HCT116 (cell line): Measurements from ENCODE around the gene CCDC71. TPM values are rescaled to one million over a fixed set of nuclear protein-coding genes. Genes with fewer than 3 reads are reported as not detected.

Source experiments
- ATAC-seq: fragments of 200-7000 bp; cut with Tn5 transposase; 2 replicates; pipeline ENCODE4 v1.9.1; 2020; ENCODE audit warnings: mild to moderate bottlenecking, moderate library complexity
- BruUV-seq: library from RNA; stranded (reverse); fragments of 400-500 nt; replicated peaks from 2 replicates; lab custom pipeline; 2021; lab: Mats Ljungman, UMichigan
- CTCF ChIA-PET: fragments of 300-600 bp; sonication (Branson Sonifier 250); formaldehyde crosslinking; loops from one replicate; lab custom pipeline; 2021; ENCODE audit warnings: antibody characterized with exemption; lab: Charles Lee
- POLR2A ChIA-PET: fragments of 300-600, 350-600 bp; sonication (Branson Sonifier 250); formaldehyde crosslinking; loops from one replicate; lab custom pipeline; 2021; ENCODE audit warnings: antibody characterized with exemption; lab: Charles Lee
- RAD21 ChIA-PET, 2 experiments: fragments of 300-600 bp; sonication (Branson Sonifier 250); formaldehyde crosslinking; loops; one replicate each; lab custom pipeline; 2023; ENCODE audit warnings: low total read pairs in 2 of 2; ENCODE audit not compliant: uncharacterized antibody in 2 of 2, unreplicated experiment in 2 of 2, low non-redundant PET in 1 of 2; lab: Charles Lee
- DNase-seq: peaks from one replicate; pipeline ENCODE4 v3.0.0-alpha.2; 2010; ENCODE audit warnings: low read depth, low spot score
- H2AFZ ChIP-seq: fragments of 200-600 bp; shearing (Covaris generic), sonication (generic); 2 replicates; pipeline ENCODE4 v1.6.1; 2017; ENCODE audit warnings: low read depth, mixed run types, mixed read lengths, antibody characterized with exemption, low read length; ENCODE audit not compliant: poor library complexity, severe bottlenecking
- H3K27ac ChIP-seq: 2 replicates; pipeline ENCODE4 v1.5.1; 2012; ENCODE audit warnings: low read depth, low read length
- H3K27me3 ChIP-seq: fragments of 200-600 bp; sonication (generic); 2 replicates; pipeline ENCODE4 v1.6.1; 2016; ENCODE audit warnings: mixed run types, low read length, mixed read lengths; ENCODE audit not compliant: insufficient read depth
- H3K36me3 ChIP-seq, 2 experiments: fragments of 200-500 bp in 1 of 2; fragments of 200-600 bp in 1 of 2; sonication (Bioruptor generic) in 1 of 2; sonication (generic) in 1 of 2; 2 replicates each; pipeline versions ENCODE4 v1.5.1 to v1.6.1; 2014 to 2016; ENCODE audit warnings: low read length in 2 of 2, inconsistent platforms in 1 of 2, mixed read lengths in 1 of 2, mixed run types in 1 of 2; ENCODE audit not compliant: insufficient read depth in 2 of 2, control insufficient read depth in 1 of 2
- H3K4me1 ChIP-seq, 2 experiments: fragments of 200-600 bp in 1 of 2; sonication (generic) in 1 of 2; 2 replicates each; pipeline versions ENCODE4 v1.5.1 to v1.6.1; 2012 to 2017; ENCODE audit warnings: low read length in 2 of 2, inconsistent platforms in 1 of 2, mild to moderate bottlenecking in 1 of 2, mixed read lengths in 1 of 2, mixed run types in 1 of 2, moderate library complexity in 1 of 2; ENCODE audit not compliant: insufficient read depth in 2 of 2, control insufficient read depth in 1 of 2
- H3K4me2 ChIP-seq: fragments of 200-600 bp; sonication (generic); 2 replicates; pipeline ENCODE4 v1.6.1; 2017; ENCODE audit warnings: mixed run types, low read length, mixed read lengths
- H3K4me3 ChIP-seq, 2 experiments: fragments of 200-600 bp in 1 of 2; sonication (generic) in 1 of 2; replicated peaks in 1 of 2; 2 replicates each; pipeline ENCODE4 v1.5.1; 2011 to 2016; ENCODE audit warnings: low read length in 2 of 2, control low read depth in 1 of 2, low read depth in 1 of 2, mild to moderate bottlenecking in 1 of 2, mixed read lengths in 1 of 2, mixed run types in 1 of 2
- H3K79me2 ChIP-seq: fragments of 200-600 bp; sonication (generic); 2 replicates; pipeline ENCODE4 v1.6.1; 2017; ENCODE audit warnings: mild to moderate bottlenecking, mixed run types, low read length, moderate library complexity, mixed read lengths; ENCODE audit not compliant: insufficient read depth
- H3K9ac ChIP-seq: fragments of 200-600 bp; sonication (generic); 2 replicates; pipeline ENCODE4 v1.6.1; 2016; ENCODE audit warnings: low read length, mixed read lengths
- H3K9me2 ChIP-seq: fragments of 200-600 bp; sonication (generic), shearing (Covaris generic); 2 replicates; pipeline ENCODE4 v1.6.1; 2017; ENCODE audit warnings: mixed run types, mild to moderate bottlenecking, moderate library complexity; ENCODE audit not compliant: insufficient read depth
- H3K9me3 ChIP-seq, 2 experiments: fragments of 200-500 bp in 1 of 2; fragments of 200-600 bp in 1 of 2; sonication (Bioruptor generic) in 1 of 2; sonication (generic) in 1 of 2; 2 replicates each; pipeline ENCODE4 v1.6.1; 2014 to 2017; ENCODE audit warnings: low read length in 2 of 2, mixed read lengths in 2 of 2, inconsistent platforms in 1 of 2, low read depth in 1 of 2, mild to moderate bottlenecking in 1 of 2, mixed run types in 1 of 2, moderate library complexity in 1 of 2; ENCODE audit not compliant: control insufficient read depth in 1 of 2, insufficient read depth in 1 of 2
- H4K20me1 ChIP-seq: fragments of 200-600 bp; sonication (generic), shearing (Covaris generic); 2 replicates; pipeline ENCODE4 v1.6.1; 2017; ENCODE audit warnings: mixed run types, mild to moderate bottlenecking, moderate library complexity; ENCODE audit not compliant: insufficient read depth
- CEBPB ChIP-seq: IDR thresholded peaks from 2 replicates; pipeline ENCODE4 v1.6.1; 2012; ENCODE audit warnings: low read depth
- CTCF ChIP-seq, 3 experiments: fragments of 200-600 bp in 1 of 3; sonication (generic) in 1 of 3; IDR thresholded peaks in 2 of 3; conservative IDR thresholded peaks in 1 of 3; 2 replicates each; pipeline ENCODE4 v1.5.1; 2012 to 2017; ENCODE audit warnings: low read depth in 2 of 3, low read length in 2 of 3, antibody characterized with exemption in 1 of 3, borderline replicate concordance in 1 of 3, control low read depth in 1 of 3, mild to moderate bottlenecking in 1 of 3, mixed read lengths in 1 of 3, mixed run types in 1 of 3, moderate library complexity in 1 of 3; ENCODE audit not compliant: insufficient read depth in 1 of 3
- EGR1 ChIP-seq: IDR thresholded peaks from 2 replicates; pipeline ENCODE4 v1.6.1; 2012; ENCODE audit warnings: low read depth
- FOSL1 ChIP-seq: IDR thresholded peaks from 2 replicates; pipeline ENCODE4 v1.6.1; 2012; ENCODE audit warnings: low read depth
- MAX ChIP-seq: IDR thresholded peaks from 2 replicates; pipeline ENCODE4 v1.6.1; 2012
- POLR2AphosphoS5 ChIP-seq: IDR thresholded peaks from 2 replicates; pipeline ENCODE4 v1.6.1; 2011; ENCODE audit warnings: mild to moderate bottlenecking, low read depth, low read length, moderate library complexity
- RAD21 ChIP-seq: IDR thresholded peaks from 2 replicates; pipeline ENCODE4 v1.6.1; 2012; ENCODE audit warnings: low read depth, mild to moderate bottlenecking
- REST ChIP-seq: IDR thresholded peaks from 2 replicates; pipeline ENCODE4 v1.6.1; 2012; ENCODE audit warnings: low read depth
- SIN3A ChIP-seq: IDR thresholded peaks from 2 replicates; pipeline ENCODE4 v1.6.1; 2012; ENCODE audit warnings: low read depth
- TCF7L2 ChIP-seq: IDR thresholded peaks from 2 replicates; pipeline ENCODE4 v1.7.0; 2011; ENCODE audit warnings: borderline replicate concordance, inconsistent platforms; ENCODE audit not compliant: insufficient read depth, insufficient read length; ENCODE audit errors: extremely low read depth
- ZNF274 ChIP-seq: fragments of 200-500 bp; sonication (Bioruptor generic); IDR thresholded peaks from 2 replicates; pipeline ENCODE4 v1.6.1; 2014; ENCODE audit warnings: mild to moderate bottlenecking, low read depth, low read length, inconsistent platforms
- intact Hi-C: fragments of 100-400 bp; cut with micrococcal nuclease; formaldehyde crosslinking; loops from 2 replicates; pipeline ENCODE4 v1.10.0; 2022
- total RNA-seq: library from RNA; stranded (reverse); gene quantifications from one replicate; pipeline ENCODE4 v1.2.1, GENCODE V29; 2021; ENCODE audit not compliant: unreplicated experiment
- TF ChIP-seq, protein P1 (sequence below): IDR thresholded peaks from 2 replicates; pipeline ENCODE4 v1.6.1; 2012

Gene CCDC71
- total RNA-seq, 1 experiment from 2014 or later: 32.8 TPM

DNA sequence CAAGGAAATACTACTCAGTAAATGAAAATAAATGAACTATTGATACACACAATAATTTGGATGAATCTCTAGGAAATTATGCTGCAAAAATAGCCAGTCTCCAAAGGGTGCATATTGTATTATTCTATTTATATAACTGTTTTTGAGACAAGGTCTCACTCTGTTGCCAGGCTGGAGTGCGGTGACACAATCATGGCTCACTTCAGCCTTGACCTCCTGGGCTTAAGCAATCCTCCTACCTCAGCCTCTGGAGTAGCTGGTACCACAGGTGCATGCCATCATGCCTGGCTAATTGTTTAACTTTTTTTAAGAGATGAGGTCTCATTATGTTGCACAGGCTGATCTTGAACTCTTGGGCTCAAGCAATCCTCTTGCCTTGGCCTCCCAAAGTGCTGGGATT, 17.7 kb upstream of the CCDC71 start:
- CTCF ChIA-PET: no interaction called here
- Histone ChIP-seq H3K27ac (no peak overlapping the region), H3K79me2 (no peaks in the 10 kb centered on the region), H3K36me3 (no peaks in the 10 kb centered on the region), H2AFZ (no peak overlapping the region), H4K20me1 (no peaks in the 10 kb centered on the region), H3K9ac (no peak overlapping the region), H3K4me2 (no peak overlapping the region), H3K9me3 (no peaks in the 10 kb centered on the region), H3K4me1 (no peaks in the 10 kb centered on the region), H3K9me2 (no peaks in the 10 kb centered on the region), H3K4me3 (no peak overlapping the region), H3K27me3 (no peaks in the 10 kb centered on the region)
- intact Hi-C loops: no loop called here
- RAD21 ChIA-PET: no interaction called here
- no peak for DNase-seq
- POLR2A ChIA-PET: no interaction called here
- TF ChIP-seq TCF7L2 (no peak), MAX (no peak), REST (no peak), CEBPB (no peak), ZNF274 (no peak), RAD21 (no peak), POLR2AphosphoS5 (no peak), FOSL1 (no peak), SIN3A (no peak), CTCF (IDR thresholded peaks at IDR 0.05 in 2 of 3, conservative IDR thresholded peaks at IDR 0.05 in 1 of 3; ENCODE audit: borderline replicate concordance in 1 of 3, insufficient read depth in 1 of 3, low read depth in 2 of 3, low read length in 2 of 3) (no peak), EGR1 (no peak)
- TF ChIP-seq, protein P1, sequence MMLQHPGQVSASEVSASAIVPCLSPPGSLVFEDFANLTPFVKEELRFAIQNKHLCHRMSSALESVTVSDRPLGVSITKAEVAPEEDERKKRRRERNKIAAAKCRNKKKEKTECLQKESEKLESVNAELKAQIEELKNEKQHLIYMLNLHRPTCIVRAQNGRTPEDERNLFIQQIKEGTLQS: no peak
- no peak for ATAC-seq
- no TSS peak for BruUV-seq
